Right renal pelvis (tissue), 4 donors: Measurements from ENCODE around the gene ZNF106. TPM values are rescaled to one million over a fixed set of nuclear protein-coding genes. Genes with fewer than 3 reads are reported as not detected.

Experiments used
- DNase-seq, 4 donors: peaks; one replicate each; pipeline ENCODE4 v3.0.0-alpha.2; 2013; ENCODE audit warnings: low read depth in 4 of 4, low spot score in 3 of 4, missing footprints in 1 of 4
- polyA plus RNA-seq, 4 donors: library from polyadenylated mRNA; unstranded; fragments of 120-200 nt; gene quantifications; one replicate each; pipeline ENCODE4 v1.2.1, GENCODE V29; 2013; ENCODE audit not compliant: insufficient read length in 4 of 4

Gene ZNF106
- polyA plus RNA-seq, 4 donors = 41.9 to 52.5 (median 47.7) TPM

DNA sequence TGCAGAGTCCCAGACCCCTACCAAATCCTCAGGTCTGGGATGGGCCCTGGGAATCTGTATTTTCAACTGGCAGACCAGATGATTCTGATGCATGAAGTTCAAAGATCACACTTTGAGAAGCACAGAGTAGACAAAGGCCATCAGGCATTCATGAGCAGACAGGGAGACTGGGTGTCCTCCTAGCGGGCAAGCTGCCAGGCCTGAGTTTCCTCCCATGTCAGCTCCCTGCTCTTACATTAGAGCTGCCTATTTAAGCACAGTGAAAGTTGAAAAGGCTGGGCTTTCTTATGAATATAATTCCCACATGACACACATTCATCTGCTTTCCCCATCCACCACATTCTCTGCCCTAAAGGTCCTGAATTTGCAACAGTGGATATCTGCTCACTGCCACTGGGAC, 117.7 kb downstream of the ZNF106 start:
- no peak for DNase-seq

DNA sequence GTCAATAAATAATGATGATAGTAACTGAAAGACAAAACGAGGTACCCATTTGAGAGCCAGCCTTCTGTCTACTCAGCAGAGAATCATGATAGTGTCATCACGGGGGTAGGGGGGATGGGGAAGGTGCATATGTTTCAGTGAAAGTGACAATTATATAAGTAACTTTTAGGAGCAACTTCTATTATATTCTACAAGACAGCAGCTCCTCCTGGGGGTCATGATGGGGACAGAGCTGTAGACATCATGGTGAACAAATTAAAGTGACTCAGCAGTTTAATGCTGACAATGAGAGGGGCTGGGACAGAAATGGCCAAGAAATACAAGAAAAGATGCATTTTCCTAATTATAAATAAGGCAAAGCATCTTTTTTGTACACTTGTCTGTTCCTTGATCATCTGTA, 119.8 kb downstream of the ZNF106 start:
- DNase-seq = no peak

DNA sequence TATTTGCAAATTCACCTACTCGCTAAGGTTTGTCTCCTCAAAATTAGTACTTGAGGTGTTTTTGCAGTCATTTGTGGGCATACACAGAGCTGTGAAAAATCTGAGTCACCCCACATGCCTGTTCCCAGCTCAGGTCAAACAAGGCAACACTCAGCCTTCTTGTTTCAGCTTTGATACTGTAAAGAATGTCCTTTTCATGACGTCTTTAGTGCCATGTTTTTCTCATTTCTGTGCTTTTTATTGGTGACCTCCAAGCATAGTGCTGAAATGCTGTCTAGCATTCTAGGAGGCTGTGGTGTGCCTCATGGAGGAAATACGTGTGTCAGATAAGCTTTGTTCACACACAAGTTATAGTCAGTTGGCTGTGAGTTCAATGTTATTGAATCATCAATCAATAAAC, 122.8 kb downstream of the ZNF106 start:
- no peak for DNase-seq

DNA sequence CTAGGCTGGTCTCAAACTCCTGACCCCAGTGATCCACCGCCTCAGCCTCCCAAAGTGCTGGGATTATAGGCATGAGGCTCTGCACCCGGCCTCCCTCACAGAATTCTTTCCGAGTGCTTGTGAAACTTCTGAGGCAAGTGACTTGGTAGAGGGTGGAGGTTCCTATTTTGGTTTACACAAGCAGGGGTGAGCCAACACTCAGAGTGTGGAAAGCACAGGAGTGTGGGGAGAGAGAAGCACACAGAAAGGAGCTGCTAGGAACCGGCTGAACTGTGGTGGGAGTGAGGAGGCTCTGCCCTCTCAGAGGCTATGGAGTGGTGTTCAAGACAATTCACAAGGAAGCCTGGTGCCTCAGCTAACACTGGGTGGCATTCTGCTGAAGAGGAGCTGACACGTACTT, 123.9 kb downstream of the ZNF106 start:
- no peak for DNase-seq

DNA sequence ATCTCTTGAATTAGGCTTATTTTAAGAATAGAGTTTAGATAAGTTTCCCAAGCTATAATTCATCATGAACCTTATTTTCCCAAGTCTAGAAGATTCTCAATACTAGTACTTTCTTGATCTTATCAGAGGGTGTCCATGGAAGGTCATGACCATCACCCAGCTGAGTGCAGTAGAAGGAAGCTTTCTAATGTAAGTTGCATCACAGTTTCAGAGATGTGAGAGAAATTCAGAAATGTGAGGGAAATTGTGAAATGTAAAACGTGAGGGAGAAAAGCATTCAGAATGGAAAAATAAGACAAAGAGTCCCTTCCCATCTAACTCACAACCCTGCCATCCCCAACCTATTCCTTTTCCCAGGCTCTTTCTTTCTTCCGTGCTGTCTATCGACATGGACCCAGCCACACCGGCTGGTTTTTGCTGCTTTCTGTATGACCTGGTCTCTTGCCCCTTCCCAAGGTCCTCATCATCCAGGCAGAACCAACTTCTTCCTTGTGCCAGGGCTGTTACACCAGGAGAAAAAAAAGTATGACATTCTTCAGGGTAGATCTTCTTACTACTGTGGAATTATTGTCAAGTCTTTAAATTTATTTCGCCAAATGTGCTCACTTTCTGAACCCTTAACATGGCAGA, 124.9 kb downstream of the ZNF106 start:
- DNase-seq = no peak

DNA sequence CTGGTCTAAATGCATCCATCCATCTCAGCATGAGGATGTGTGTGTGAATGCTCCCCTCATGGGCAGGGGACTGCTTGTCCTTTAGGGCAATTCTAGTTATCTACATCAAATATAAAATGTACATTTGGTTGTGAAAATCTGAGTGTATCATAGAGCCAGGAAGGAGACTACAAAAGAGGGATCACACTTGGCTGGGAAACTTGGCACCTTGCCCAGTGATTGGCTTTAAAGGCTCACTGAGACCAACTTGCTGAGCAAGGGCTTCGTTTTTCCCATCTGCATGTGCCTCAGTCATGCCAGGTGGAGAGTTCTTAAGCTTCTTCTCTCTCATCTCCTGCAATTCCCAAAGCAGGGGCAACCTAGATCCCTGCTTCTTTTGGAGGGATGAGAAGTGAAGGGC, 126.4 kb downstream of the ZNF106 start:
- no peak for DNase-seq

DNA sequence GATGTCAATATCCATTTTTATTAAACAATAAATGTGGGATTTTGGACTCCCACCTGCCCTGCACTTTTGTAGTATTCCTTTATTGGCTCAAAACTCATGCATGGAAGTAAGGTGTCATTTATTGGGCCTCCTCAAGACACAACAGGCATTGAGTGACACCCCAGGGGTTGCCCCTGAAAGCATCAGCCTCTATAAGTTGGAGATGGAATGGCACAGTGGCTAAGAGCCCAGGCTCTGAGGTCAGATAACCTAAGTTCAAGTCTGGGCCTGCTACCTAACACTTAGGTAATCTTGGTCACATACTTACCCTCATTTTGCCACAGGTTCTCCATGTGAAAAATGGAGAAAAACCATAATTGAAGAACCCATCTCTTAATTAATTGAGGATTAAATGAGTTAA, 127.0 kb downstream of the ZNF106 start:
- no peak for DNase-seq

DNA sequence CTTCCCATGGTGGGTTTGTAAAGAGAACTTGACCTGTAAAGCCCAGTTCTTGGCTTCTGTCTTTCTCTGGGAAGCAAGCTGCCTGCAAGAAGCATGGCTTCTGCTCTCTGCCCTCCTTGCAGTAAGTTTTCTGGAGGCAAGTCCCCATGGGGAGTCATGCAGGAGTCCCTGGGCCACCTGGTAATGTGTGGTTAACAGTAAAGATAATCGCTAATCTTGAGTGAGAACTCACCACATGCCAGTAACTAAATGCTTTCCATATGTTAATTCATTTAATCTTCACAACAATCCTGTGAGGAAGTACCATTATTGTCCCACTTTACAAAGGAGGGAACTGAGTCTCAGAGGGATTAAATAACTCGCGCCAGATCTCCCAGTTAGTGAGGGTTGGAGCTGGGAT, 127.5 kb downstream of the ZNF106 start:
- DNase-seq = no peak

Other genes starting within 250 kb of the ZNF106 start
- 10 to 100 TPM; 23.6 to 33.9 (median 27.3) TPM for gene GANC, start 217.9 kb downstream of the ZNF106 start, polyA plus RNA-seq
- 10 to 100 TPM; 51.4 to 63.4 (median 61.5) TPM for gene TMEM87A, start 217.7 kb downstream of the ZNF106 start, polyA plus RNA-seq
- 10 to 100 TPM; 20.3 to 29.1 (median 21.8) TPM for gene CAPN3, start 131.6 kb downstream of the ZNF106 start, polyA plus RNA-seq
- gene SNAP23, start 4.5 kb upstream of the ZNF106 start, polyA plus RNA-seq = 100 to 1,000 TPM in 3 of 4 donors, 10 to 100 TPM in 1; 92.7 to 120 (median 113) TPM
- 10 to 100 TPM; 20.3 to 21.9 (median 21.2) TPM for gene LRRC57, start 57.7 kb upstream of the ZNF106 start, polyA plus RNA-seq
- 10 to 100 TPM; 22.0 to 32.6 (median 29.1) TPM for gene HAUS2, start 57.7 kb upstream of the ZNF106 start, polyA plus RNA-seq
- gene STARD9, start 84.5 kb upstream of the ZNF106 start, polyA plus RNA-seq = 10 to 100 TPM in 1 of 4 donors, 1 to 10 TPM in 3; 8.0 to 10.2 (median 8.4) TPM
- gene CDAN1, start 246.0 kb upstream of the ZNF106 start, polyA plus RNA-seq = 10 to 100 TPM; 16.8 to 18.9 (median 17.4) TPM